Nephron progenitor cell (in vitro differentiated cells): Measurements from ENCODE around the gene SLC14A1.
A peak's percentile ranks its signal among the peaks of the same experiment; 100 is the strongest.

Experiments used
- DNase-seq: peaks from one replicate; pipeline ENCODE4 v3.0.0; 2021
- H3K27ac Mint-ChIP-seq: 2 replicates; pipeline ENCODE4 v1.8.0; 2021; ENCODE audit warnings: mild to moderate bottlenecking, moderate library complexity, mixed read lengths
- H3K27me3 Mint-ChIP-seq: 2 replicates; pipeline ENCODE4 v1.8.0; 2021; ENCODE audit warnings: mild to moderate bottlenecking, low read depth, mixed read lengths; ENCODE audit not compliant: poor library complexity
- H3K36me3 Mint-ChIP-seq: 2 replicates; pipeline ENCODE4 v1.8.0; 2021; ENCODE audit warnings: low read depth, mixed read lengths
- H3K4me1 Mint-ChIP-seq: 2 replicates; pipeline ENCODE4 v1.8.0; 2021; ENCODE audit warnings: mixed read lengths
- H3K4me3 Mint-ChIP-seq: 2 replicates; pipeline ENCODE4 v1.8.0; 2021; ENCODE audit warnings: mild to moderate bottlenecking, moderate library complexity, mixed read lengths
- H3K9me3 Mint-ChIP-seq: 2 replicates; pipeline ENCODE4 v1.8.0; 2021; ENCODE audit warnings: mild to moderate bottlenecking, moderate library complexity, mixed read lengths
- CTCF ChIP-seq: fragments of 200-600 bp; sonication (generic); IDR thresholded peaks from 2 replicates; pipeline ENCODE4 v1.5.0; 2021; ENCODE audit warnings: antibody characterized with exemption

The SLC14A1 gene

DNA sequence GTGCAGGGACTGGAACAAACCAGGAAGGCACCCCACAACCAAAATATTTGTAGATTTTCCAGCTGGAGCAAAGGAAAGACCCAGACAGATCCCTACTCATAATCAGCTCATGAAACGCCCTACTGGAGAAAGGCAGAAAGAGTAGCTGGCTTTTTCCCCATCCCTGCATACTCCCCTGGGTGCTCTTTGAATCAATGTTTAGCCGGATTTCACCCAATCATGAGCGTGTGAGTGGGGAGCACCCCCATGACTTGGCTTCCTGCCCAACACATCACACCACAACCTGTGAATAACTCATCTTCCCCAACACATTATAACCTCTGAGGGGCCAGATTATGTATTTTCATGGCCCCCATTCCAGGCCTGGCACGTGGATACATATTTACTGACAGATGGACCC, 35.1 kb upstream of the SLC14A1 start:
- Mint-ChIP-seq H3K36me3 (peaks cover 2% of the 10 kb centered on the region), H3K27ac (no peak overlapping the region), H3K9me3 (peaks cover 14% of the 10 kb centered on the region), H3K4me1 (peaks cover 25% of the 10 kb centered on the region), H3K4me3 (no peak overlapping the region), H3K27me3 (peaks cover 25% of the 10 kb centered on the region)
- DNase-seq = no peak
- no peak for TF ChIP-seq CTCF

- Mint-ChIP-seq H3K36me3 (peaks cover 5% of the 10 kb centered on the region), H3K27ac (no peak overlapping the region), H3K4me1 (peaks cover 25% of the 10 kb centered on the region), H3K27me3 (peaks cover 25% of the 10 kb centered on the region), H3K9me3 (peaks cover 20% of the 10 kb centered on the region), H3K4me3 (no peak overlapping the region)
- no peak for TF ChIP-seq CTCF
- DNase-seq = no peak
Measured at GRCh38 chr18:45689396-45689795, 34.6 kb upstream of the SLC14A1 start.

DNA sequence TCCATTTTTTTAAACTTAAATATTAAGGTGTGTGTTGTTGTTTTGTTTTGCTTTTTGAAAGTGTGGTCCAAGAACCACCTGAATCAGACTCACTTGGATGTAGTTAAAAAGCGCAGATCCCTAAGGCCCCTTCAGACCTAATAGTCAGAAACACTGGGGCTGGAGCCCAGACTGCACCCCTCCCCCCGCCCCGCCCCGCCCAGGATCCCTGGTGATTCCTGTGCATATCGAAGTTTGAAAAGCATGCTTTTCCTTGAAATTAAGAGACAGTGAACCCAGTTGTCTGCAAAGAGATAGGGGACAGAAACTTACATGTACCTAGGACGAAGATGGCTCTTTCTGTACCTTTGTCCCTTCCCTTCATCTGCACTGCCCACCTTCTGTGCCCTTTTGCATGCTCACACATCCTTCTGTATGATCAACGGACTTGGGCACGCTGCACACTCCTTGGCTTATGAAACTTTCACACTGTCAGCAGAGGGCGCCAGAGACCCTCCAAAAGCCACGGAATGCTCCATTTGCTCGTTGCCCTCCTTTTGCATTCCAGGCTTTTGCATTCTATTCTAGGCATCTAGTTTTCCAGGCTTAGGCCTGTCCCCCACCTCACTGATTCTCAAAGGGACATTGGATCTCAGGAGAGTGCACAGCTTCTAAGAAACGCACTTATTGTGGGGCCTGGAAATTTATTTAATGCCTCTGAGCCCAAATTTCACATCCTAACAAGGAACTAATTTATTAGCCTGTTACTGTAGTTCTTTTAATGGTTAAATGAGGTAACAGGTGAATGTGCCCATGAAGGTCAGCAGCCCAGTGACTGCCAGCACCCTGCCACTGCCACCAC, 32.8 kb upstream of the SLC14A1 start:
- H3K4me1 Mint-ChIP-seq = peaks cover 25% of the 10 kb centered on the region
- peaks cover 16% of the 10 kb centered on the region for H3K27me3 Mint-ChIP-seq
- DNase-seq = peak; percentile 87
- H3K36me3 Mint-ChIP-seq = peaks cover 5% of the 10 kb centered on the region
- peaks cover 36% of the 10 kb centered on the region for H3K9me3 Mint-ChIP-seq
- peak; percentile 84 for TF ChIP-seq CTCF
- no peak overlapping the region for H3K4me3 Mint-ChIP-seq
- no peak overlapping the region for H3K27ac Mint-ChIP-seq

GRCh38 chr18:45691816-45692179, 32.2 kb upstream of the SLC14A1 start:
- Mint-ChIP-seq H3K4me3 (no peak overlapping the region), H3K4me1 (peaks cover 25% of the 10 kb centered on the region), H3K27ac (no peak overlapping the region), H3K27me3 (peaks cover 18% of the 10 kb centered on the region), H3K36me3 (peaks cover 5% of the 10 kb centered on the region), H3K9me3 (peaks cover 42% of the 10 kb centered on the region)
- no peak for DNase-seq
- TF ChIP-seq CTCF = no peak

GRCh38 chr18:45702708-45703265, 21.2 kb upstream of the SLC14A1 start:
- H3K9me3 Mint-ChIP-seq = peaks cover 52% of the 10 kb centered on the region
- H3K27me3 Mint-ChIP-seq = peaks cover 3% of the 10 kb centered on the region
- H3K27ac Mint-ChIP-seq = no peak overlapping the region
- DNase-seq = no peak
- no peak overlapping the region for H3K4me3 Mint-ChIP-seq
- H3K4me1 Mint-ChIP-seq = no peaks in the 10 kb centered on the region
- TF ChIP-seq CTCF = no peak
- peaks cover 5% of the 10 kb centered on the region for H3K36me3 Mint-ChIP-seq

DNA sequence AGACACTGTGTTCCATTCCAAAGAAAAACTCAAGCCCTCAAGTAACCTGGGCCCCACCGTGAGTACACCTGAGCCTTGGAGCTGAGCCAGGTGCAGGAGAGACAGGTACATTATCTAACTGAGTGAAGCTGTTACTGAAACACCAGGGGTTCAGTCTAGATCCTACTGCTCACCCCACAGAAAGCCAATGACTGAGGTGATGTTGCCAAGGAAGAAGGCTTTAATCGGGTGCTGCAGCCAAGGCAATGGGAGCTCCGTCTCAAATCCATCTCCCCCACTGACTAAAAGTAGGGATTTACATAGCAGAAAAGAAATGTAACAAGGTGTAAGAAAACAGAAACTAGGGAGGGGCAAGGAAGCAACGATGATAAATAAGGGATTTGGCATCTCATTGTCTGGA, 15.2 kb upstream of the SLC14A1 start:
- no peak for TF ChIP-seq CTCF
- no peak overlapping the region for H3K4me3 Mint-ChIP-seq

More for the DNA sequence above, 15.2 kb upstream of the SLC14A1 start:
- peaks cover 43% of the 10 kb centered on the region for H3K9me3 Mint-ChIP-seq
- no peak for DNase-seq
- peaks cover 2% of the 10 kb centered on the region for H3K36me3 Mint-ChIP-seq
- no peaks in the 10 kb centered on the region for H3K4me1 Mint-ChIP-seq
- no peak overlapping the region for H3K27ac Mint-ChIP-seq
- H3K27me3 Mint-ChIP-seq = peaks cover 23% of the 10 kb centered on the region
